ENCODE measurements around the gene DDX56.

The DDX56 gene

GRCh38 chr7:44540592-44541027 is 33.1 kb downstream of the DDX56 start:
- no peaks in the 10 kb centered on the region for H3K4me1 Mint-ChIP-seq
- no peaks in the 10 kb centered on the region for H3K27me3 Mint-ChIP-seq (ENCODE audit: low read depth)
- TF ChIP-seq CTCF (IDR thresholded peaks at IDR 0.05; ENCODE audit: unreplicated experiment in 3 of 3), result no peak
- H3K27ac Mint-ChIP-seq, result no peak overlapping the region
- H3K9me3 Mint-ChIP-seq, result no peaks in the 10 kb centered on the region
- H3K36me3 Mint-ChIP-seq (ENCODE audit: low read depth), result no peaks in the 10 kb centered on the region
- H3K4me3 Mint-ChIP-seq, result no peak overlapping the region

GRCh38 chr7:44539669-44540506 is 33.8 kb downstream of the DDX56 start:
- peak overlapping the region in 1 of 3 experiments; percentile 63 for H3K27ac Mint-ChIP-seq

GRCh38 chr7:44538798-44539668 is 34.7 kb downstream of the DDX56 start:
- Mint-ChIP-seq H3K9me3 (no peaks in the 10 kb centered on the region), H3K27ac (no peak overlapping the region), H3K27me3 (ENCODE audit: low read depth) (peaks cover 5% of the 10 kb centered on the region), H3K4me3 (no peak overlapping the region), H3K4me1 (no peaks in the 10 kb centered on the region), H3K36me3 (ENCODE audit: low read depth) (no peaks in the 10 kb centered on the region)
- no peak for TF ChIP-seq CTCF (IDR thresholded peaks at IDR 0.05; ENCODE audit: unreplicated experiment in 3 of 3)

More at GRCh38 chr7:44539669-44540506, 33.8 kb downstream of the DDX56 start:
- no peaks in the 10 kb centered on the region for H3K4me1 Mint-ChIP-seq
- H3K36me3 Mint-ChIP-seq (ENCODE audit: low read depth), result no peaks in the 10 kb centered on the region
- H3K27me3 Mint-ChIP-seq (ENCODE audit: low read depth), result peaks cover under 1% of the 10 kb centered on the region
- H3K4me3 Mint-ChIP-seq, result no peak overlapping the region
- TF ChIP-seq CTCF (IDR thresholded peaks at IDR 0.05; ENCODE audit: unreplicated experiment in 3 of 3), result no peak
- H3K9me3 Mint-ChIP-seq, result no peaks in the 10 kb centered on the region

- TF ChIP-seq CTCF (IDR thresholded peaks at IDR 0.05; ENCODE audit: unreplicated experiment in 3 of 3), result no peak
Observed at GRCh38 chr7:44538093-44538797, 35.5 kb downstream of the DDX56 start.

GRCh38 chr7:44537442-44537841 is 36.3 kb downstream of the DDX56 start:
- TF ChIP-seq CTCF (IDR thresholded peaks at IDR 0.05; ENCODE audit: unreplicated experiment in 3 of 3), result no peak
- no peaks in the 10 kb centered on the region for H3K9me3 Mint-ChIP-seq
- H3K36me3 Mint-ChIP-seq (ENCODE audit: low read depth), result no peaks in the 10 kb centered on the region
- no peaks in the 10 kb centered on the region for H3K4me1 Mint-ChIP-seq
- no peak overlapping the region for H3K4me3 Mint-ChIP-seq
- H3K27me3 Mint-ChIP-seq (ENCODE audit: low read depth), result peaks cover 5% of the 10 kb centered on the region
- H3K27ac Mint-ChIP-seq, result no peak overlapping the region

More at GRCh38 chr7:44538093-44538797, 35.5 kb downstream of the DDX56 start:
- Mint-ChIP-seq H3K27ac (no peak overlapping the region), H3K36me3 (ENCODE audit: low read depth) (no peaks in the 10 kb centered on the region), H3K9me3 (no peaks in the 10 kb centered on the region), H3K4me3 (no peak overlapping the region), H3K27me3 (ENCODE audit: low read depth) (peaks cover 5% of the 10 kb centered on the region), H3K4me1 (no peaks in the 10 kb centered on the region)

Data from nephron (organoid).